ENCODE measurements around the gene TSC2. TPM values are rescaled to one million over a fixed set of nuclear protein-coding genes. Genes with fewer than 3 reads are reported as not detected.
A peak's percentile ranks its signal among the peaks of the same experiment; 100 is the strongest.

The TSC2 gene
- total and polyA plus RNA-seq, 3 donors from 2014 or later, result 136 to 271 (median 222) TPM

GRCh38 chr16:2056077-2056476, 8.3 kb downstream of the TSC2 start:
- no peaks in the 10 kb centered on the region for H3K9me3 ChIP-seq
- TF ChIP-seq POLR2A (IDR thresholded peaks at IDR 0.05), result no peak
- TF ChIP-seq CTCF (IDR thresholded peaks at IDR 0.05), result no peak
- 85 to 86% methylated on average over 7 to 15 of the region's 15 CpGs for WGBS, 2 donors
- H3K36me3 ChIP-seq (ENCODE audit: low read depth, missing control alignments), result no peaks in the 10 kb centered on the region
- H3K27ac ChIP-seq, result no peak overlapping the region
- no peaks in the 10 kb centered on the region for H3K4me1 ChIP-seq
- intact Hi-C loops (cut with DNase I; ENCODE audit: low total_unique reads), result no loop called here
- no peaks in the 10 kb centered on the region for H3K27me3 ChIP-seq
- no peak overlapping the region for H3K4me3 ChIP-seq
- no peak for DNase-seq

GRCh38 chr16:2056681-2057407, 9.1 kb downstream of the TSC2 start:
- no peak overlapping the region for H3K27ac ChIP-seq
- H3K36me3 ChIP-seq (ENCODE audit: low read depth, missing control alignments), result no peaks in the 10 kb centered on the region
- no peaks in the 10 kb centered on the region for H3K4me1 ChIP-seq
- H3K27me3 ChIP-seq, result no peaks in the 10 kb centered on the region
- no peaks in the 10 kb centered on the region for H3K9me3 ChIP-seq
- no peak overlapping the region for H3K4me3 ChIP-seq
- TF ChIP-seq CTCF (IDR thresholded peaks at IDR 0.05) (peak in 1 of 3 experiments; percentile 5), POLR2A (IDR thresholded peaks at IDR 0.05) (no peak)
- WGBS, 2 donors, result 86 to 88% methylated on average over 18 to 19 of the region's 19 CpGs
- intact Hi-C loops (cut with DNase I; ENCODE audit: low total_unique reads), result no loop called here
- no peak for DNase-seq

GRCh38 chr16:2057438-2057837, 9.7 kb downstream of the TSC2 start:
- H3K9me3 ChIP-seq, result no peaks in the 10 kb centered on the region
- 88 to 93% methylated on average over 7 to 10 of the region's 10 CpGs for WGBS, 2 donors
- DNase-seq, result no peak
- H3K27me3 ChIP-seq, result no peaks in the 10 kb centered on the region
- H3K36me3 ChIP-seq (ENCODE audit: low read depth, missing control alignments), result no peaks in the 10 kb centered on the region
- TF ChIP-seq POLR2A (IDR thresholded peaks at IDR 0.05), result no peak
- TF ChIP-seq CTCF (IDR thresholded peaks at IDR 0.05), result no peak
- intact Hi-C loops (cut with DNase I; ENCODE audit: low total_unique reads), result no loop called here
- no peak overlapping the region for H3K27ac ChIP-seq
- no peaks in the 10 kb centered on the region for H3K4me1 ChIP-seq
- no peak overlapping the region for H3K4me3 ChIP-seq

DNA sequence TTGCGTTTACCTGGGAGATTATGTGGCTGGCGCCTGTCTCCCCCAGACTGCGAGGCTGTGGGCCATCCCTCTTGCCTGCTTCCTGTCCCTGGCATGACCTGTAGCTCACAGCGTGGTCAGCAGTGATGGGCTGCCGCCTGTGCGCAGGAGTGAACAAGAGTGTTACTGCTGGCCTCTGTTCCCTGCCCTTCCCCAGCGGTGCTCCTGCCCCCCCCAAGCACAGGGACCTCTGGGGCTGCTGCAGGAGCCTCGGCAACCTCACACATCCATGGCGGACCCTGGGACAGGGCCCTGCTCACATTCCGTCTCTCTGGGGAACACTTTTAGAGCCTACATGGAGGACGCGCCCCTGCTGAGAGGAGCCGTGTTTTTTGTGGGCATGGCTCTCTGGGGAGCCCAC, 10.6 kb downstream of the TSC2 start:
- Histone ChIP-seq H3K4me1 (no peaks in the 10 kb centered on the region), H3K27ac (no peak overlapping the region), H3K4me3 (no peak overlapping the region), H3K36me3 (ENCODE audit: low read depth, missing control alignments) (no peaks in the 10 kb centered on the region), H3K9me3 (no peaks in the 10 kb centered on the region), H3K27me3 (no peaks in the 10 kb centered on the region)
- intact Hi-C loops (cut with DNase I; ENCODE audit: low total_unique reads), result no loop called here
- TF ChIP-seq POLR2A (IDR thresholded peaks at IDR 0.05), result no peak
- TF ChIP-seq CTCF (IDR thresholded peaks at IDR 0.05), result no peak
- DNase-seq, result no peak
- WGBS, 2 donors, result 89 to 94% methylated on average over 3 to 13 of the region's 13 CpGs

DNA sequence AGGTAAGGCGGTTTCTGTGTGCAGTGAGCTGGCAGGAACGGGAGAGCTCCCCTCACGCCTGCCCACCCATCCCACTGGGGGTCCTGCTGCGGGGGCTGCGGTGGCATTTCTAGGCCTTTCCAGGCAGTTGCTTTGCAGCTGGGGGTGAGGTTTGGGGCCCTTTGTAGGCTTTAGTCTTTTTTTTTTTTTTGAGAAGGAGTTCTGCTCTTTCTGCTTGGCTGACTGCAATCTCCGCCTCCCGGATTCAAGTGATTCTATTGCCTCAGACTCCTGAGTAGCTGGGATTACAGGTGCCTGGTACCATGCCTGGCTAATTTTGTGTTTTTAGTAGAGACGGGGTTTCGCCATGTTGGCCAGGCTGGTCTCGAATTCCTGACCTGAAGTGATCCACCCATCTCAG, 11.1 kb downstream of the TSC2 start:
- WGBS, 2 donors, result 93 to 98% methylated on average over 9 to 10 of the region's 10 CpGs
- Histone ChIP-seq H3K4me1 (no peaks in the 10 kb centered on the region), H3K4me3 (no peak overlapping the region), H3K36me3 (ENCODE audit: low read depth, missing control alignments) (no peaks in the 10 kb centered on the region), H3K27ac (no peak overlapping the region), H3K27me3 (no peaks in the 10 kb centered on the region), H3K9me3 (no peaks in the 10 kb centered on the region)
- no peak for DNase-seq
- intact Hi-C loops (cut with DNase I; ENCODE audit: low total_unique reads), result no loop called here
- TF ChIP-seq POLR2A (IDR thresholded peaks at IDR 0.05), result no peak
- TF ChIP-seq CTCF (IDR thresholded peaks at IDR 0.05), result no peak
